Measurements from ENCODE around the gene TMEM69.
"Not testable (repeated sequence)": the region's sequence is repeated elsewhere in the genome, so short reads cannot be mapped to it uniquely, and the experiment has no call there.

The TMEM69 gene

DNA sequence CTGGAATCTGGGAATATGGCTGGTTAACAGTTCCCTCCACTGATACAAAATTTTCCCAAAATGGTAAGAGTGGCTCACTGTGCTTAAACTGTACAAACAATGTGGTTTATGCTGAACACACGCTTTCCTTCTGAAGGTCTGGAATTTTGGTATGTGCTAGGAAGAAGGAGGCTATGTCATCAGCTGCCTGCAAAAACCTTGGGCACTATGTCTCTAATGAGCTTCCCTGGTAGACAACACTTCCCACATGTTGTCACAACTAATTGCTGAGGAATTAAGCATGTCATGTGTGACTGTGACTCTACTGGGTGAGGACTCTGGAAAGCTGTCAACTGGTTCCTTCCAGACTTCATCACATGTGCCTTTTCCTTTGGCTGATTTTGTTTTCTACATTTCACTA is 33.2 kb downstream of the TMEM69 start:
- TF ChIP-seq POLR2A (IDR thresholded peaks at IDR 0.05; ENCODE audit: low read depth, low read length) (no peak), TAF1 (IDR thresholded peaks at IDR 0.05; ENCODE audit: borderline replicate concordance, low read depth, low read length) (no peak), POLR2AphosphoS5 (IDR thresholded peaks at IDR 0.05; ENCODE audit: low read depth, low read length) (no peak)
- DNase-seq (ENCODE audit: insufficient read length), result no peak

DNA sequence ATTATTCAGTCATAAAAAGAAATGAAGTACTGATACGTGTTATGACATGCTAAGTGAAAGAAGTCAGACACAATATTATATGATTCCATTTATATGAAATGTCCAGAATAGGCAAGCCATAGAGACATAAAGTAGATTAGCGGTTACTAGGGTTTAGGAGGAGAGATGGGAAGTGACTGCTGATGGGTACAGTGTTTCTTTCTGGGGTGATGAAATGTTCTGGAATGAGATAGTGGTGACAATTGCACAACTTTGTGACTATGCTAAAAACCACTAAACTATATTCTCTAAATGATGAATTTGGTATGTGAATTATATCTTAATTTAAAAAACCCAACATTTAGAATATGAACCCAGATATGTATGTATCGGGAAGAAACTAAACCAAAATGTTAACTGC is 34.8 kb downstream of the TMEM69 start:
- no peak for DNase-seq (ENCODE audit: insufficient read length)
- TF ChIP-seq POLR2AphosphoS5 (IDR thresholded peaks at IDR 0.05; ENCODE audit: low read depth, low read length) (no peak), TAF1 (IDR thresholded peaks at IDR 0.05; ENCODE audit: borderline replicate concordance, low read depth, low read length) (no peak), POLR2A (IDR thresholded peaks at IDR 0.05; ENCODE audit: low read depth, low read length) (no peak)
- no peak for FAIRE-seq

More for the DNA sequence above, 33.2 kb downstream of the TMEM69 start:
- no peak for FAIRE-seq

DNA sequence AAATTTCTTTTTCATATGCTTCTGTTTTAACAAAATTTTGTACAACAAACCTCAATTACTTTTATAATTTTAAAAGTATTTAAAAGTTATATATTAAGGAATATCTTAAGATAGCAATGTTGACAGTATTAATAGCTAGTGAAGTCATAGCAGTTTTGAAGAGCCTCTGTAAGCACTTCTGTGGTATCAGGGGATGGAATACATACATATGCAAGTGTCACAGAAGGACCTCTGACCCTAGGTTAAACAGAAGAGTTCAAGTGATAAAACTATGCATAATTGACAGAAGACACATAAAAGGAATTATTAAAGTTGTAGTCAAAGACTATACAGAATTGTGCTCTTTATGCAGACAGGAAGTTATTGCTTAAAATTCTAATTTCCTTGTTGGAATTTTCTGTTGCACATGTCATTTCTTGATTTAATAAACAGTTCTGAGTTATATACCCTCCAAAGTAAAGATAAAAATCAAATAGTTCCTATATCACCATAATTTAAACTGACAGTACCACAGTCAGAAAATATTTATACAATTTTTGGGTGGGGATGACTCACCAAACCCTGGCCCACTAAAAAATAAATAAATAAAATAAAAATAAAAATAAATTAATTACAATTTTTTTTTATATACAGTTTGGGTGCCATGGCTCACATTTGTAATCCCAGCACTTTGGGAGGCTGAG is 35.4 kb downstream of the TMEM69 start:
- no peak for TF ChIP-seq POLR2A (IDR thresholded peaks at IDR 0.05; ENCODE audit: low read depth, low read length)
- FAIRE-seq (no peak), DNase-seq (ENCODE audit: insufficient read length) (no peak)

DNA sequence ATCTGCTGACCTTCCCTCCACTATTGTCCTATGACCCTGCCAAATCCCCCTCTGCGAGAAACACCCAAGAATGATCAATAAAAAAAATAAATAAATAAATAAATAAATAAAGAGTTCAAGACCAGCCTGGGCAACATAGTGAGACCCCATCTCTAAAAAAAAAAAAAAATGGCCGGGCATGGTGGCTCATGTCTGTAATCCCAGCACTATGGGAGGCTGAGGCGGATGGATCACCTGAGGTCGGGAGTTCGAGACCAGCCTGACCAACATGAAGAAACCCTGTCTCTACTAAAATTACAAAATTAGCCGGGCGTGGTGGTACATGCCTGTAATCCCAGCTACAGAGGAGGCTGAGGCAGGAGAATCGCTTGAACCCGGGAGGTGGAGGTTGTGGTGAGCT is 38.0 kb downstream of the TMEM69 start:
- FAIRE-seq; DNase-seq (ENCODE audit: insufficient read length): not testable (repeated sequence)

DNA sequence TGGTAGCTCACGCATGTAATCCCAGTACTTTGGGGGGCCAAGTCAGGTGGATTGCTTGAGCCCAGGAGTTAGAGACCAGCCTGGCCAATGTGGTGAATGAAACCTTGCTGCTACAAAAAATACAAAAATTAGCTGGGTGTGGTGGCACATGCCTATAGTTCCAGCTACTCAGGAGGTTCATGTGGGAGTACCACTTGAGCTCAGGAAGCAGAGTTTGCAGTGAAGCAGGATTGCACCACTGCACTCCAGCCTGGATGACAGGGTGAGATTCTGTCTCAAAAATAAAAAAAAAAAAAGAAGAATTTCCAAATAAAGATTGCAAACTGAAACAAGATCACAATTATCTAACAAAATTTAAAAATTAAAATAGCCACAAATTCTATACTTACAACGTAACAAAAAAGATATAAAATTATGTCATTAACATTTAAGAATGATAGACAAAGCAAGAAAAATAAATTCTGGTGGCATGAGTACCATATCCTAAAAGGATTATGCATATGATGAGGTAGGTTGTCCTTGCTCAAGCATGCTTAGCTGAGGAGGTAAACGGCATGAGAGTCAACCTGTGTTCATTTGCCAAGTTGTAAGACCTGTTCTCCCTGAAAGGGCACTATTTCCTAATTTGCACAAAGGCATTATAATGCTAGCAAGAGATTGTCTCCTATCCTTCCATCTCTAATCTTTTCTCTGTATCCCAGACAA is 42.2 kb downstream of the TMEM69 start:
- DNase-seq (ENCODE audit: insufficient read length) (no peak), FAIRE-seq (no peak)
- no peak for TF ChIP-seq TAF1 (IDR thresholded peaks at IDR 0.05; ENCODE audit: borderline replicate concordance, low read depth, low read length)
- TF ChIP-seq POLR2A (IDR thresholded peaks at IDR 0.05; ENCODE audit: low read depth, low read length), result no peak
- TF ChIP-seq POLR2AphosphoS5 (IDR thresholded peaks at IDR 0.05; ENCODE audit: low read depth, low read length), result no peak

DNA sequence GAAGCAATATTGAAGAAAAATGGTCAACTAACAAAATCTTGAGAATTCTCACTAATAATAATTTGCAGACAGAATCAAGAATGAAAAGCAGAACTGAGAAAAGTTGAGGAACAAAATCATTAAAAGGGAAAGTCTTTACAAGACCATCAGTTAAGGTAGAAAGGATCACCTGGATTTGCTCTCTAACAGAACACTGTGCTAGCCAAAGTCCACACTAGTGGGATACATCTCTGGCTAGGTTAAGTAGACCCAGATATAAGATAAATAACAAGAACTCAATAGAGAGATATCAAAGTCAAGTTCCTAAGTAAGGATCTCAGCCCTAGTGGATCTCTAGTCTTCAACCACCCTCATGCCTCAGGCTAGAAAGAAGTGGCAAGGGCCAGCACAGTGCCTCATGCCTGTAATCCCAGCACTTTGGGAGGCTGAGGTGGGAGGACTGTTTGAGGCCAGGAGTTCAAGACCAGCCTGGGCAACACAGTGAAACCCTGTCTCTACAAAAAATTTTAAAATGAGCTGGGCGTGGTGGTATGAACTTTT is 42.9 kb downstream of the TMEM69 start:
- TF ChIP-seq POLR2AphosphoS5 (IDR thresholded peaks at IDR 0.05; ENCODE audit: low read depth, low read length), result no peak
- TF ChIP-seq POLR2A (IDR thresholded peaks at IDR 0.05; ENCODE audit: low read depth, low read length), result no peak
- no peak for TF ChIP-seq TAF1 (IDR thresholded peaks at IDR 0.05; ENCODE audit: borderline replicate concordance, low read depth, low read length)
- no peak for DNase-seq (ENCODE audit: insufficient read length)
- FAIRE-seq, result no peak

DNA sequence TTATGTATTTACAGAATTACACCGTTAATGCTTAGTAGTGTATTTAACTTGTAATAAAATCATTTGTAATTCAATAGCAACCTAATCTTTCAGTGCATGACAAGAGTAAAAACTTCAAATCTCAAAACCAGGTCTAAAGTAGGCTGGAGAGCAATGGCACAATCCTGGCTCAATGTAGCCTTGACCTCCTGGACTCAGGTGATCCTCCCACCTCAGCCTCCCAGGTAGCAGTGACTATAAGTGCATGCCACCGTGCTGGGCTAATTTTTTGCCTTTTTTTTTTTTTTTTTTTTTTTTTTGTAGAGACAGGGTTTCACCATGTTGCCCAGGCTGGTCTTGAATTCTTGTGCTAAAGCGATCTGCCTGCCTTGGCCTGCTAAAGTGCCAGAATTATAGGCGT is 51.2 kb downstream of the TMEM69 start:
- DNase-seq (ENCODE audit: insufficient read length) (no peak), FAIRE-seq (no peak)
- TF ChIP-seq POLR2A (IDR thresholded peaks at IDR 0.05; ENCODE audit: low read depth, low read length), result no peak
- no peak for TF ChIP-seq TAF1 (IDR thresholded peaks at IDR 0.05; ENCODE audit: borderline replicate concordance, low read depth, low read length)
- TF ChIP-seq POLR2AphosphoS5 (IDR thresholded peaks at IDR 0.05; ENCODE audit: low read depth, low read length), result no peak

DNA sequence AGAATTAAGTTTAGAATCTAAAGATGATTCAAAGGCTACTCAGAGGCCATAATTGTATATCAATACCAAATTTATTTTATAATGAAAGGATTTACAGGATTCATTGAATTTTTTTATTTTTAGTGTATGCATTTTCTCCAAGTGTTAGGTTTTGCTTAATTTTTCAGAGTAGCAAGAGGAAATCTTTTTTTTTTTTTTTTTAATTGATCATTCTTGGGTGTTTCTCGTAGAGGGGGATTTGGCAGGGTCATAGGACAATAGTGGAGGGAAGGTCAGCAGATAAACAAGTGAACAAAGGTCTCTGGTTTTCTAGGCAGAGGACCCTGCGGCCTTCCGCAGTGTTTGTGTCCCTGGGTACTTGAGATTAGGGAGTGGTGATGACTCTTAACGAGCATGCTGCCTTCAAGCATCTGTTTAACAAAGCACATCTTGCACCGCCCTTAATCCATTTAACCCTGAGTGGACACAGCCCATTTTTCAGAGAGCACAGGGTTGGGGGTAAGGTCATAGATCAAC is 51.7 kb downstream of the TMEM69 start:
- FAIRE-seq; DNase-seq (ENCODE audit: insufficient read length): not testable (repeated sequence)

Data from GM12892 (cell line).